ENCODE data around the gene STK24.

DNA sequence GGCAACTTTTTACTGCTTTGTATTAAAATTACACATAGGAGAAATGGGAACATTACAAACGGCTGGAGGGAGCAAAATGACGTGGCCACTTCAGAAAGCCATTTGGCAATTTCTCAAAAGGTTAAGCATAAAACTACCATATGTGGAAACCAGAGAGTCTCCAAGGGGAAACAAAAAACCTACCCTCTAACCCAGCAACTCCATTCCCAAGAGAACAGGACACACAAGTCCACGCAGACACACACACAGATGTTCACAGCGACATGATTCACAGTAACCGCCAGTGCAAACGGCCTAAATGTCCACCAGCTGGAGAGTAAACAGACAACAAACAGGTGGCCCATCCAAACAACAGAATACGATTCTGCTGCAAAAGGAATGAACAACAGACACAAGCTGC, 37.2 kb downstream of the STK24 start:
- TF ChIP-seq EZH2 (IDR thresholded peaks at IDR 0.05) (no peak), POLR2AphosphoS5 (IDR thresholded peaks at IDR 0.05; ENCODE audit: borderline replicate concordance, low read depth, low read length) (no peak)
